Adrenal gland (tissue), 12 donors: Measurements from ENCODE around the gene SBF2. TPM values are rescaled to one million over a fixed set of nuclear protein-coding genes. Genes with fewer than 3 reads are reported as not detected.

Experiments
- DNase-seq, 7 donors: peaks; one replicate each; pipeline ENCODE4 v3.0.0-alpha.2; 2019 to 2020
- H3K27ac ChIP-seq, 5 donors: fragments of 200-600 bp; sonication (generic) in 4 of 5; 1 replicate in 3 of 5; 2 replicates in 2 of 5; pipeline versions ENCODE4 v1.5.1 to v1.8.0; 2016 to 2020; ENCODE audit warnings: mild to moderate bottlenecking in 1 of 5
- H3K27me3 ChIP-seq: fragments of 200-600 bp; 2 replicates; pipeline ENCODE4 v1.8.0; 2021
- H3K36me3 ChIP-seq, 2 donors: fragments of 200-600 bp; replicated peaks in 1 of 2; 1 replicate in 1 of 2; 2 replicates in 1 of 2; pipeline versions ENCODE4 v1.5.1 to v1.8.0; 2018 to 2022
- H3K4me1 ChIP-seq, 2 donors: fragments of 200-600 bp; replicated peaks in 1 of 2; 1 replicate in 1 of 2; 2 replicates in 1 of 2; pipeline versions ENCODE4 v1.5.1 to v1.8.0; 2018 to 2021
- H3K4me3 ChIP-seq, 4 donors: fragments of 200-600 bp; sonication (generic) in 3 of 4; one replicate each; pipeline ENCODE4 v1.5.1; 2016 to 2018
- H3K9me3 ChIP-seq, 3 donors: fragments of 200-600 bp; sonication (generic) in 1 of 3; replicated peaks in 1 of 3; 1 replicate in 2 of 3; 2 replicates in 1 of 3; pipeline versions ENCODE4 v1.5.1 to v1.8.0; 2016 to 2021
- CTCF ChIP-seq, 6 experiments: fragments of 450-650 bp in 4 of 6; fragments of 200-600 bp in 2 of 6; sonication (generic) in 1 of 6; IDR thresholded peaks; 1 replicate in 5 of 6; 2 replicates in 1 of 6; pipeline versions ENCODE4 v1.5.1 to v1.8.0; 2016 to 2021; ENCODE audit warnings: antibody characterized with exemption in 6 of 6, mild to moderate bottlenecking in 2 of 6, moderate library complexity in 1 of 6
- POLR2A ChIP-seq, 2 donors: fragments of 450-650 bp; IDR thresholded peaks; one replicate each; pipeline ENCODE4 v1.6.1; 2017; ENCODE audit warnings: antibody characterized with exemption in 2 of 2, mild to moderate bottlenecking in 2 of 2, moderate library complexity in 1 of 2
- WGBS, 4 donors: extraction: QIAGEN DNeasy Blood & Tissue Kit in 2 of 4; methylation state at CpG; one replicate each; pipeline versions ENCODE4 v1.1.5 to v1.1.7; 2013 to 2017; 5-methylcytosine and 5-hydroxymethylcytosine counted together
- intact Hi-C, 2 donors: fragments of 100-400 bp; cut with DNase I; formaldehyde crosslinking; loops; one replicate each; pipeline versions ENCODE4 v1.14.1 to v1.15.0; 2022 to 2023
- polyA plus RNA-seq, 3 donors: library from polyadenylated mRNA; stranded (reverse); fragments of 200-250 nt in 2 of 3; fragments of 350-450 nt in 1 of 3; fragmentation: Illumina TruSeq in 1 of 3; extraction: RNeasy Lipid Tissue Mini Kit (QIAGEN cat#74804) in 1 of 3; gene quantifications; one replicate each; pipeline ENCODE4 v1.2.3, GENCODE V29; 2013 to 2014
- total RNA-seq, 9 donors: library from RNA; depleted of rRNA in 4 of 9; stranded (reverse); fragments of >200 nt in 4 of 9; fragments of 120-200 nt in 1 of 9; fragmentation: NEBNext Ultra II Directional in 1 of 9; extraction: Animal tissue kit (Norgen Biotek cat#: 25700) in 1 of 9; gene quantifications; one replicate each; pipeline versions ENCODE4 v1.1.0 to v1.2.4, GENCODE V29; 2013 to 2023
- donor health status: healthy with polysubstance abuse.
- donor health status: Bipolar disorder and iron deficiency.
- donor health status: DM: yes; HTN: yes; CAD: no.
- donor health status: DM: no; HTN: no; CAD: no.
- donor health status: DM: no; HTN: no; CAD: no.
- donor health status: DM: yes; HTN: yes; CAD: no.

SBF2 gene
- total and polyA plus RNA-seq, 12 donors, result 12.5 to 66.7 (median 38.0) TPM

DNA sequence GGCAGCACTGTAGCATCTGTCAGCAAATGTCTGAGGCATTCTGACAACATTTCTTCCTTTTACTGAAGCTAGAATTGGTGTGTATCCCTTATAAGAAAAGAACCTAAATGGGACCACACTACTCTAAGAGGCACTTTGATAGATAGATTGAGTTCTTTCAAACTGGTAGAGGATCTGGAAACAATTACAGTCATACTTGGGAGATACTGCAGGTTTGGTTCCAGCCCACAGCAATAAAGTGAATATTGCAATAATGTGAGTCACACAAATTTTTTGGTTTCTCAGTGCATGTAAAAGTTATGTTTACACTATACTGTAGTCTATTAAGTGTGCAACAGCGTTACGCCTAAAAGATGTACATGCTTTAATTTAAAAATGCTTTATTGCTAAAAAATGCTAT, 96.9 kb downstream of the SBF2 start:
- no peaks in the 10 kb centered on the region for H3K4me1 ChIP-seq
- H3K27ac ChIP-seq, result no peak overlapping the region
- intact Hi-C loops, result no loop called here
- TF ChIP-seq CTCF (IDR thresholded peaks at IDR 0.05) (no peak), POLR2A (IDR thresholded peaks at IDR 0.05) (no peak)
- H3K9me3 ChIP-seq, result no peaks in the 10 kb centered on the region
- H3K36me3 ChIP-seq, result no peaks in the 10 kb centered on the region
- DNase-seq, result no peak
- H3K27me3 ChIP-seq, result no peaks in the 10 kb centered on the region
- WGBS, 4 donors, result 96 to 97% (median 97%) methylated on average over 2 of the region's 2 CpGs
- no peak overlapping the region for H3K4me3 ChIP-seq

- no peaks in the 10 kb centered on the region for H3K9me3 ChIP-seq
- no peak overlapping the region for H3K27ac ChIP-seq
- DNase-seq, result no peak
- H3K4me1 ChIP-seq, result no peaks in the 10 kb centered on the region
- no peaks in the 10 kb centered on the region for H3K36me3 ChIP-seq
- intact Hi-C loops, result no loop called here
- TF ChIP-seq POLR2A (IDR thresholded peaks at IDR 0.05) (no peak), CTCF (IDR thresholded peaks at IDR 0.05) (no peak)
- no peaks in the 10 kb centered on the region for H3K27me3 ChIP-seq
- H3K4me3 ChIP-seq, result no peak overlapping the region
- WGBS, 4 donors, result 97 to 99% (median 97%) methylated on average over 2 of the region's 2 CpGs
Measured at GRCh38 chr11:10192036-10192435, 102.0 kb downstream of the SBF2 start.

- WGBS, 4 donors, result 93 to 97% (median 94%) methylated on average over 3 of the region's 3 CpGs
- TF ChIP-seq POLR2A (IDR thresholded peaks at IDR 0.05) (no peak), CTCF (IDR thresholded peaks at IDR 0.05) (peak in 5 of 6 experiments; percentile 20 to 52 (median 32))
- intact Hi-C loops, result no loop called here
Measured at GRCh38 chr11:10181811-10182210, 112.2 kb downstream of the SBF2 start.

DNA sequence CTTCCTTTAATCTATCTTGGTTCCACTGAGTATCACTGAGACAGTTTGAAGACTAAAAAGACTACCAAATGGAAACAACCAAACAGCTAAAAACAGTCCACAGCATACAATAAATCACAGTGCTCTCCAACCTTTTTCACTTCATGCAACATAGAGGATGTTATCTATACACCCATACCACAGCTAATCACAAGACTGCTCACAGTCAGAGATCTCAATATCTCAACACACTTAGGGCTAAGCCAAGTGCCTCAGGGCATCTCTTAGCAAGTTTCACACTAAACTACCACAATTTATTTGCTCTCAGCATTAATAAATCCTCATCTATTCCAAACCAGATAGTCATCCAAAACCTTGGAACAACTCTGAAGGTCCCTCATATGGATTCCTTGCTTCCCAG, 129.4 kb downstream of the SBF2 start:
- Histone ChIP-seq H3K4me1 (peaks cover 0 to 14% of the 10 kb centered on the region in 2 donors), H3K4me3 (no peak overlapping the region), H3K27me3 (no peaks in the 10 kb centered on the region), H3K36me3 (no peaks in the 10 kb centered on the region), H3K27ac (no peak overlapping the region), H3K9me3 (no peaks in the 10 kb centered on the region)
- no peak for DNase-seq
- intact Hi-C loops, result no loop called here
- TF ChIP-seq POLR2A (IDR thresholded peaks at IDR 0.05), result no peak
- TF ChIP-seq CTCF (IDR thresholded peaks at IDR 0.05), result no peak

More at GRCh38 chr11:10181811-10182210, 112.2 kb downstream of the SBF2 start:
- no peak overlapping the region for H3K4me3 ChIP-seq
- no peaks in the 10 kb centered on the region for H3K36me3 ChIP-seq
- DNase-seq, result no peak
- no peaks in the 10 kb centered on the region for H3K4me1 ChIP-seq
- H3K9me3 ChIP-seq, result no peaks in the 10 kb centered on the region
- H3K27ac ChIP-seq, result no peak overlapping the region
- no peaks in the 10 kb centered on the region for H3K27me3 ChIP-seq
